Raji (cell line): ENCODE measurements around the gene HOXA9.

Experiments used
- POLR2A ChIP-seq: IDR thresholded peaks from 2 replicates; pipeline ENCODE4 v1.6.1; 2011; ENCODE audit warnings: low read depth, low read length, control low read depth; ENCODE audit not compliant: insufficient read depth

The HOXA9 gene

GRCh38 chr7:27122077-27122910, 43.0 kb downstream of the HOXA9 start:
- TF ChIP-seq POLR2A, result no peak

- TF ChIP-seq POLR2A, result no peak
These were observed 43.7 kb downstream of the HOXA9 start for GRCh38 chr7:27121684-27122076.

GRCh38 chr7:27119412-27119911, 45.9 kb downstream of the HOXA9 start:
- TF ChIP-seq POLR2A, result no peak

GRCh38 chr7:27118580-27118979, 46.8 kb downstream of the HOXA9 start:
- TF ChIP-seq POLR2A, result no peak

GRCh38 chr7:27117887-27118491, 47.3 kb downstream of the HOXA9 start:
- TF ChIP-seq POLR2A, result no peak

- TF ChIP-seq POLR2A, result no peak
These were observed 48.1 kb downstream of the HOXA9 start for GRCh38 chr7:27116962-27117886.

GRCh38 chr7:27116031-27116961, 49.0 kb downstream of the HOXA9 start:
- no peak for TF ChIP-seq POLR2A

GRCh38 chr7:27115221-27116026, 49.9 kb downstream of the HOXA9 start:
- TF ChIP-seq POLR2A, result no peak

- no peak for TF ChIP-seq POLR2A
These were observed 50.5 kb downstream of the HOXA9 start for GRCh38 chr7:27114881-27115220.

- TF ChIP-seq POLR2A, result no peak
These were observed 51.2 kb downstream of the HOXA9 start for GRCh38 chr7:27113991-27114769.

- TF ChIP-seq POLR2A, result no peak
These were observed 52.1 kb downstream of the HOXA9 start for GRCh38 chr7:27112955-27113949.
